ENCODE data around the gene COL4A5.

DNA sequence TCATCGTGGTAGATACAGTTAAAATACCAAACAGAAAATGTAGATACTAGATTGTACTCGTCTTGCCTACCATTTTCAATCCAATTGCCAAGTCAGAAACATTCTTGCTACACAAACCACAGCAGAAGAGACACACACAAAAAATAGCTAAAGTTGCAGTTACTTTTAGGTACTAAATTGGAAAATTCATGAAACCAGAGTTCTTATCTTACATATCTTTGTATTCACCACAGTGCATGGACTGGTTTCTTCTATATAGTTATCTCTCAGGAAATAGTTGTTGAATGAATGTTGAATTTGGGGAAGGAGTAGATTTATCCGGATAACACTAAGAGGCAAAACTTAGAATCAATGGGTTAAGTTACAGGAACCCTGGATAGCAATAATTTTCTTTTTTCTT, 14.2 kb downstream of the COL4A5 start:
- TF ChIP-seq, protein P1, sequence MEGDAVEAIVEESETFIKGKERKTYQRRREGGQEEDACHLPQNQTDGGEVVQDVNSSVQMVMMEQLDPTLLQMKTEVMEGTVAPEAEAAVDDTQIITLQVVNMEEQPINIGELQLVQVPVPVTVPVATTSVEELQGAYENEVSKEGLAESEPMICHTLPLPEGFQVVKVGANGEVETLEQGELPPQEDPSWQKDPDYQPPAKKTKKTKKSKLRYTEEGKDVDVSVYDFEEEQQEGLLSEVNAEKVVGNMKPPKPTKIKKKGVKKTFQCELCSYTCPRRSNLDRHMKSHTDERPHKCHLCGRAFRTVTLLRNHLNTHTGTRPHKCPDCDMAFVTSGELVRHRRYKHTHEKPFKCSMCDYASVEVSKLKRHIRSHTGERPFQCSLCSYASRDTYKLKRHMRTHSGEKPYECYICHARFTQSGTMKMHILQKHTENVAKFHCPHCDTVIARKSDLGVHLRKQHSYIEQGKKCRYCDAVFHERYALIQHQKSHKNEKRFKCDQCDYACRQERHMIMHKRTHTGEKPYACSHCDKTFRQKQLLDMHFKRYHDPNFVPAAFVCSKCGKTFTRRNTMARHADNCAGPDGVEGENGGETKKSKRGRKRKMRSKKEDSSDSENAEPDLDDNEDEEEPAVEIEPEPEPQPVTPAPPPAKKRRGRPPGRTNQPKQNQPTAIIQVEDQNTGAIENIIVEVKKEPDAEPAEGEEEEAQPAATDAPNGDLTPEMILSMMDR (IDR thresholded peaks at IDR 0.05; ENCODE audit: insufficient read depth, low read length, poor library complexity, severe bottlenecking), result no peak
- no peak for TF ChIP-seq EZH2phosphoT487 (conservative IDR thresholded peaks at IDR 0.05; ENCODE audit: low read length)
